Measurements from ENCODE around the gene RBM48.
"Not testable (repeated sequence)": the region's sequence is repeated elsewhere in the genome, so short reads cannot be mapped to it uniquely, and the experiment has no call there.

RBM48 gene

DNA sequence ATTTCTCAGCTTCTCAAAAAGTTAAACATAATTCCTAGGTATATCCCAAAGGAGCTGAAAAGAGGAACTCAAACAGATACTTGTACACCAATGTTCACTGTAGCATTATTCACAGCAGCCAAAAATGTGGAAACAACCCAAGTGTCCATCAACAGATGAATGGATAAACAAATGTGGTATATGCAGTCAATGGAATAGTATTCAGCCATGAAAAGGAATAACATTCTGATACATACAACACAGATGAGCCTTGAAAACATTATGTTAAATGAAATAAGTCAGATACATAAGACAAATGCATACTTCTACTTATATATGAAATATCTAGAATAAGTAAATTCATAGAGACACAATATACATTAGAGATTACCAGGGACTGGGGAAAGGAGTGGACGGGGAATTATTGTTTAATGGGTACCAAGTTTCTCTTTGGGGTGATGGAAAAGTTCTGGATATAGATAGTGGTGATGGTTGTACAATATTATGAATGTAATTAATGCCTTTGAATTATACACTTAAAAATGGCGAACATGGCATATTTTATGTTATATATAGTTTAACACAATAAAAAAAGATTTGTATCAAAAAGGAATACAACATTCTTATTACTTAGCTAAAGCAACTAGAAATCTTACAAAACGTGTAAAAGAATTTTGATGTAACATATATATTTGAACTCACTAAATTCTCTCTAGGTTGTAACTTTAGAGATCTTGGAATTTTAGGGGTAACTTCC is 15.3 kb upstream of the RBM48 start:
- no peaks in the 10 kb centered on the region for H3K4me1 Mint-ChIP-seq
- no peak for DNase-seq
- peaks cover 14% of the 10 kb centered on the region for H3K36me3 Mint-ChIP-seq
- no peak overlapping the region for H3K27ac Mint-ChIP-seq
- CTCF ChIA-PET, result no interaction called here
- H3K27me3 Mint-ChIP-seq, result no peaks in the 10 kb centered on the region
- no peaks in the 10 kb centered on the region for H3K9me3 Mint-ChIP-seq
- no peak overlapping the region for H3K4me3 Mint-ChIP-seq

GRCh38 chr7:92517631-92518030 is 11.0 kb upstream of the RBM48 start:
- Mint-ChIP-seq H3K27ac (no peak overlapping the region), H3K36me3 (peaks cover 13% of the 10 kb centered on the region), H3K27me3 (no peaks in the 10 kb centered on the region), H3K4me1 (no peaks in the 10 kb centered on the region), H3K4me3 (no peak overlapping the region), H3K9me3 (no peaks in the 10 kb centered on the region)
- CTCF ChIA-PET, result no interaction called here
- DNase-seq, result no peak

- CTCF ChIA-PET, result no interaction called here
- no peaks in the 10 kb centered on the region for H3K27me3 Mint-ChIP-seq
- no peak overlapping the region for H3K4me3 Mint-ChIP-seq
- no peak overlapping the region for H3K27ac Mint-ChIP-seq
- no peaks in the 10 kb centered on the region for H3K4me1 Mint-ChIP-seq
- peaks cover 11% of the 10 kb centered on the region for H3K36me3 Mint-ChIP-seq
- H3K9me3 Mint-ChIP-seq, result no peaks in the 10 kb centered on the region
- DNase-seq, result no peak
These were observed 8.6 kb upstream of the RBM48 start for GRCh38 chr7:92520024-92520423.

DNA sequence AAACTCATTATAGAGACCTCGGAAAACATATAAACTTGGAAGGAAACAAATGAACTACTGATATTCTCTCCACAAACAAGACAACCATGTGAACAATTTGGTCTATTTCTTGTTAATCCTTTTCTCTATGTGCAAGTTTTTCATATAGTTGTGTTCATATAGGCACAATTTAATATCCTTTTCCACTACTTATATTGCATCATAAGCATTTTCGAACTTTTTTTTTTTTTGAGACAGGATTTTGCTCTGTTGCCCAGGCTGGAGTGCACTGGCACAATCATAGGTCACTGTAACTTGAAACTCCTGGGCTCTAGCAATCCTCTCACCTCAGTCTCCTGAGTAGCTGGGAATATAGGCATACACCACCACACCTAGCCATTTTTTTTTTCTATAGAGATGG is 5.5 kb upstream of the RBM48 start:
- H3K4me1 Mint-ChIP-seq, result peaks cover 19% of the 10 kb centered on the region
- no peaks in the 10 kb centered on the region for H3K27me3 Mint-ChIP-seq
- peaks cover 3% of the 10 kb centered on the region for H3K36me3 Mint-ChIP-seq
- no peak overlapping the region for H3K27ac Mint-ChIP-seq
- no peaks in the 10 kb centered on the region for H3K9me3 Mint-ChIP-seq
- no peak for DNase-seq
- CTCF ChIA-PET, result no interaction called here
- no peak overlapping the region for H3K4me3 Mint-ChIP-seq

GRCh38 chr7:92527300-92528187 is 1.1 kb upstream of the RBM48 start:
- Mint-ChIP-seq H3K9me3 (no peaks in the 10 kb centered on the region), H3K4me1 (peaks cover 40% of the 10 kb centered on the region), H3K4me3 (peak overlapping the region; percentile 83), H3K36me3 (peaks cover 17% of the 10 kb centered on the region), H3K27ac (peak overlapping the region; percentile 97), H3K27me3 (no peaks in the 10 kb centered on the region)
- CTCF ChIA-PET, result interaction anchor here (1.0 to 1.9 kb wide), 4 partner anchors 61 to 102 kb away, joined by 3 to 10 read pairs (median 4); partner anchors contain the start of gene FAM133B
- peak; percentile 66 for DNase-seq

- Mint-ChIP-seq H3K9me3 (no peaks in the 10 kb centered on the region), H3K4me3 (peak overlapping the region; percentile 83), H3K36me3 (peaks cover 28% of the 10 kb centered on the region), H3K4me1 (peaks cover 42% of the 10 kb centered on the region), H3K27me3 (no peaks in the 10 kb centered on the region), H3K27ac (peak overlapping the region; percentile 97)
- CTCF ChIA-PET, result interaction anchor here (0.7 to 1.9 kb wide), 10 partner anchors 10 to 531 kb away, joined by 3 to 10 read pairs (median 4); no protein-coding TSS in a partner anchor
- no peak for DNase-seq
These were observed 316 bp downstream of the RBM48 start for GRCh38 chr7:92528958-92529264.

- peaks cover 25% of the 10 kb centered on the region for H3K4me1 Mint-ChIP-seq
- H3K9me3 Mint-ChIP-seq, result no peaks in the 10 kb centered on the region
- H3K4me3 Mint-ChIP-seq, result no peak overlapping the region
- H3K27ac Mint-ChIP-seq, result no peak overlapping the region
- CTCF ChIA-PET, result no interaction called here
- no peaks in the 10 kb centered on the region for H3K27me3 Mint-ChIP-seq
- peaks cover 55% of the 10 kb centered on the region for H3K36me3 Mint-ChIP-seq
- no peak for DNase-seq
These were observed 6.0 kb downstream of the RBM48 start for GRCh38 chr7:92534572-92534971.

GRCh38 chr7:92543542-92543941 is 14.9 kb downstream of the RBM48 start:
- H3K27ac Mint-ChIP-seq, H3K4me3 Mint-ChIP-seq, H3K36me3 Mint-ChIP-seq, H3K27me3 Mint-ChIP-seq, DNase-seq, H3K9me3 Mint-ChIP-seq, H3K4me1 Mint-ChIP-seq, CTCF ChIA-PET: not testable (repeated sequence)

DNA sequence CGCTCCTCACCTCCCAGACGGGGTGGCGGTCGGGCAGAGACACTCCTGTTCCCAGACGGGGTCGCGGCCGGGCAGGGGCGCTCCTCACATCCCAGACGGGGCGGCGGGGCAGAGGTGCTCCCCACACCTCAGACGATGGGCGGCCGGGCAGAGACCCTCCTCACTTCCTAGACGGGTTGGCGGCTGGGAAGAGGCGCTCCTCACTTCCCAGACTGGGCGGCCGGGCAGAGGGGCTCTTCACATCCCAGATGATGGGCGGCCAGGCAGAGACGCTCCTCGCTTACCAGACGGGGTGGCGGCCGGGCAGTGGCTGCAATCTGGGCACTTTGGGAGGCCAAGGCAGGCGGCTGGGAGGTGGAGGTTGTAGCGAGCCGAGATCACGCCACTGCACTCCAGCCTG is 16.5 kb downstream of the RBM48 start:
- H3K4me1 Mint-ChIP-seq, H3K36me3 Mint-ChIP-seq, CTCF ChIA-PET, H3K9me3 Mint-ChIP-seq, DNase-seq, H3K27ac Mint-ChIP-seq, H3K4me3 Mint-ChIP-seq, H3K27me3 Mint-ChIP-seq: not testable (repeated sequence)

GRCh38 chr7:92546856-92547497 is 18.4 kb downstream of the RBM48 start:
- Mint-ChIP-seq H3K4me3 (no peak overlapping the region), H3K4me1 (no peaks in the 10 kb centered on the region), H3K27ac (no peak overlapping the region), H3K9me3 (no peaks in the 10 kb centered on the region), H3K27me3 (peaks cover 5% of the 10 kb centered on the region), H3K36me3 (no peaks in the 10 kb centered on the region)
- DNase-seq, result no peak
- CTCF ChIA-PET, result no interaction called here

- no peaks in the 10 kb centered on the region for H3K36me3 Mint-ChIP-seq
- no peaks in the 10 kb centered on the region for H3K4me1 Mint-ChIP-seq
- H3K9me3 Mint-ChIP-seq, result no peaks in the 10 kb centered on the region
- no peak for DNase-seq
- no peak overlapping the region for H3K27ac Mint-ChIP-seq
- no peak overlapping the region for H3K4me3 Mint-ChIP-seq
- peaks cover 5% of the 10 kb centered on the region for H3K27me3 Mint-ChIP-seq
- CTCF ChIA-PET, result no interaction called here
These were observed 19.0 kb downstream of the RBM48 start for GRCh38 chr7:92547579-92547978.

GRCh38 chr7:92550194-92550593 is 21.6 kb downstream of the RBM48 start:
- CTCF ChIA-PET, result no interaction called here
- Mint-ChIP-seq H3K27ac (no peak overlapping the region), H3K4me3 (no peak overlapping the region), H3K36me3 (no peaks in the 10 kb centered on the region), H3K4me1 (no peaks in the 10 kb centered on the region), H3K27me3 (peaks cover 8% of the 10 kb centered on the region), H3K9me3 (no peaks in the 10 kb centered on the region)
- no peak for DNase-seq

GRCh38 chr7:92557249-92557648 is 28.7 kb downstream of the RBM48 start:
- Mint-ChIP-seq H3K27me3 (peaks cover 3% of the 10 kb centered on the region), H3K9me3 (no peaks in the 10 kb centered on the region), H3K27ac (no peak overlapping the region), H3K4me3 (no peak overlapping the region), H3K4me1 (no peaks in the 10 kb centered on the region), H3K36me3 (peaks cover 12% of the 10 kb centered on the region)
- CTCF ChIA-PET, result no interaction called here
- no peak for DNase-seq

DNA sequence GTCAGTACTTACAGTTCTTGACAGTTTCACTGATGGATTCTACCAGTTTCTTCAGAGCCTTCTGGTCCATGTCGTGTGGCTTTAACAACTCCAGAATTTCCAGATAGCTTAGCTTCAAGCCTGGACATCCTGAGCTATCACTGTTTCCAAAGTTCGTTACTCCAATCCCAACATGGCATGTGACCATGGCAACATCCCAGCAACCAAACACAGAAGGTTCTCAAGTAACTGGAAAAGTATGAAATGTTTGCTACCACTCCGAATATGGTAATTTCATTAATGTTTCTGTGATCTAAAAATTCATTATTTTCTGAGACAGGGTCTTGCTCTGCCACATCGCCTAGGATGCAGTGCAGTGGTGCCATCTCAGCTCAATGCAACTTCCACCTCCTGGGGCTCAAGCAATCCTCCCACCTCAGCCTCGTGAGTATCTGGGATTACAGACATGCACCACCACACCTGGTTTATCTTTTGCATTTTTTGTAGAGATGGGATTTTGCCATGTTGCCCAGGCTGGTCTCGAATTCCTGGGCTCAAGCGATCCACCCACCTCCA is 29.3 kb downstream of the RBM48 start:
- CTCF ChIA-PET, result no interaction called here
- Mint-ChIP-seq H3K36me3 (peaks cover 14% of the 10 kb centered on the region), H3K9me3 (no peaks in the 10 kb centered on the region), H3K4me1 (no peaks in the 10 kb centered on the region), H3K27me3 (peaks cover 3% of the 10 kb centered on the region), H3K27ac (peak overlapping the region; percentile 30), H3K4me3 (no peak overlapping the region)
- DNase-seq, result no peak

Measured in activated naive CD4-positive, alpha-beta T cell treated with anti-CD3 and anti-CD28 coated beads, Interleukin-2, amount 10 ng/mL, durations not matched to agents 7 days and 5 days (primary cell).